HG02571 (cell line): Measurements from ENCODE around the gene CORO6.

ENCODE experiments used
- ATAC-seq: cut with Tn5 transposase; IDR thresholded peaks from one replicate; pipeline ENCODE4 v1.9.1; 2021; ENCODE audit warnings: mild to moderate bottlenecking, moderate library complexity; ENCODE audit not compliant: unreplicated experiment

CORO6 gene

GRCh38 chr17:29567304-29567553, 55.5 kb downstream of the CORO6 start:
- ATAC-seq, result no peak

- ATAC-seq, result no peak
These were observed 56.0 kb downstream of the CORO6 start, which contains the start of gene ABHD15 for GRCh38 chr17:29566473-29567303. Gene ABHD15, minus strand, starts transcription at chr17:29567037. Its CDS starts 71 bp downstream, at chr17:29566966.

- no peak for ATAC-seq
These were observed 56.9 kb downstream of the CORO6 start for GRCh38 chr17:29565643-29566472.
